WERI-Rb-1 (cell line): ENCODE measurements around the gene TSPAN13.

Experiments
- DNase-seq: peaks from one replicate; pipeline ENCODE4 v3.0.0-alpha.2; 2020
- H3K27ac ChIP-seq: fragments of 250-450 bp; sonication (Bioruptor Pico); 2 replicates; pipeline ENCODE4 v1.5.1; 2020; ENCODE audit warnings: mild to moderate bottlenecking, moderate library complexity
- H3K27me3 ChIP-seq: fragments of 250-450 bp; sonication (Bioruptor Pico); 2 replicates; pipeline ENCODE4 v1.5.1; 2021; ENCODE audit warnings: mild to moderate bottlenecking, low read depth, moderate library complexity; ENCODE audit not compliant: insufficient read depth, severe bottlenecking
- H3K36me3 ChIP-seq: fragments of 250-450 bp; sonication (Bioruptor Pico); 2 replicates; pipeline ENCODE4 v1.5.1; 2020; ENCODE audit warnings: mild to moderate bottlenecking, moderate library complexity
- H3K4me3 ChIP-seq: 2 replicates; pipeline ENCODE4 v1.5.1; 2011; ENCODE audit warnings: low read depth, mild to moderate bottlenecking, control low read depth, low read length
- H3K9me3 ChIP-seq: fragments of 250-450 bp; sonication (Bioruptor Pico); 2 replicates; pipeline ENCODE4 v1.5.1; 2021; ENCODE audit warnings: mild to moderate bottlenecking, moderate library complexity; ENCODE audit not compliant: severe bottlenecking
- TF ChIP-seq, protein P1 (sequence below): IDR thresholded peaks from 2 replicates; pipeline ENCODE4 v1.5.1; 2011; ENCODE audit warnings: low read depth, mild to moderate bottlenecking, control low read depth, inconsistent platforms, low read length

The TSPAN13 gene

DNA sequence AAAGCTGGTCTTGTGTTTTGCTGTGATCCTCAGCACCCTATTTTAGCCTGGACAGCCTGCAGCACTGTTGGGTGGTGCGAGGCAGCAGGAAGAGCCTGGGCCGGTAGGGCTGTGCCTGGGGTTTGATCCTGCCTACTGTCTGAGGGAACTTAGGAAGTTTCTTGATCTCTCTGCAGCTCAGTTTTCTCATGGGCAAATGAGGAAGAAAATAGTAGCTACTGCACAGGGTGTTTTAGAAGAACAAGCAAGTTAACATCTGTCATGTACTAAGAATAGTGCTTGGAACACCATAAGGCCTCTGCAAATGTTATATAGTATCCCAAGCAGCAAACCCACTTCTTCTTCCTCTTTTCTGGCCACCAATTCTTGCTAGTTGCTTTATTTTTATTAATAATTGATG is 63.3 kb downstream of the TSPAN13 start:
- no peak overlapping the region for H3K4me3 ChIP-seq
- H3K27ac ChIP-seq: no peak overlapping the region
- TF ChIP-seq, protein P1, sequence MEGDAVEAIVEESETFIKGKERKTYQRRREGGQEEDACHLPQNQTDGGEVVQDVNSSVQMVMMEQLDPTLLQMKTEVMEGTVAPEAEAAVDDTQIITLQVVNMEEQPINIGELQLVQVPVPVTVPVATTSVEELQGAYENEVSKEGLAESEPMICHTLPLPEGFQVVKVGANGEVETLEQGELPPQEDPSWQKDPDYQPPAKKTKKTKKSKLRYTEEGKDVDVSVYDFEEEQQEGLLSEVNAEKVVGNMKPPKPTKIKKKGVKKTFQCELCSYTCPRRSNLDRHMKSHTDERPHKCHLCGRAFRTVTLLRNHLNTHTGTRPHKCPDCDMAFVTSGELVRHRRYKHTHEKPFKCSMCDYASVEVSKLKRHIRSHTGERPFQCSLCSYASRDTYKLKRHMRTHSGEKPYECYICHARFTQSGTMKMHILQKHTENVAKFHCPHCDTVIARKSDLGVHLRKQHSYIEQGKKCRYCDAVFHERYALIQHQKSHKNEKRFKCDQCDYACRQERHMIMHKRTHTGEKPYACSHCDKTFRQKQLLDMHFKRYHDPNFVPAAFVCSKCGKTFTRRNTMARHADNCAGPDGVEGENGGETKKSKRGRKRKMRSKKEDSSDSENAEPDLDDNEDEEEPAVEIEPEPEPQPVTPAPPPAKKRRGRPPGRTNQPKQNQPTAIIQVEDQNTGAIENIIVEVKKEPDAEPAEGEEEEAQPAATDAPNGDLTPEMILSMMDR: no peak

DNA sequence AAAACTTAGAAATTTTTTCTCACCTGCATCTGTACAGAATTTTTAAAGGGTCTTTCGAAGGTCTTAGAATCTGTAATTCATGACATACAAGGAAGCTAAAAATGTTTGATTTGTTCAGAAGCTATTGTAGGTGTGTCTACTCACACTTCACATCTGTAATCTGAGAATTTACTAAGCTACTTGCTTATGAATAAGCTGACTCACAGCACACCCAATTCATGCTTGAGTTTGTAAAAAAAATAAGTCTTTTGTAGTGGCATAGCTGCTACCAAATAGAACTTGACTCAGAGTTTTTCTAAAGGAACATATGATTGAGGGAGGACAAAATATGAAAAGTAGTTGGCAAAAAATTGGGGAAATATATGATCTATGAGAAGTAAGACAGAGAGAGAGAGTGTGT is 64.0 kb downstream of the TSPAN13 start:
- Histone ChIP-seq H3K9me3 (no peaks in the 10 kb centered on the region), H3K36me3 (no peaks in the 10 kb centered on the region), H3K4me3 (no peak overlapping the region), H3K27me3 (no peaks in the 10 kb centered on the region), H3K27ac (no peak overlapping the region)
- DNase-seq: no peak
- TF ChIP-seq, protein P1: no peak

More for the DNA sequence above, 63.3 kb downstream of the TSPAN13 start:
- Histone ChIP-seq H3K9me3 (no peaks in the 10 kb centered on the region), H3K27me3 (no peaks in the 10 kb centered on the region), H3K36me3 (no peaks in the 10 kb centered on the region)
- DNase-seq: no peak

- H3K4me3 ChIP-seq: no peak overlapping the region
These were observed 65.2 kb downstream of the TSPAN13 start for GRCh38 chr7:16818732-16819131.

DNA sequence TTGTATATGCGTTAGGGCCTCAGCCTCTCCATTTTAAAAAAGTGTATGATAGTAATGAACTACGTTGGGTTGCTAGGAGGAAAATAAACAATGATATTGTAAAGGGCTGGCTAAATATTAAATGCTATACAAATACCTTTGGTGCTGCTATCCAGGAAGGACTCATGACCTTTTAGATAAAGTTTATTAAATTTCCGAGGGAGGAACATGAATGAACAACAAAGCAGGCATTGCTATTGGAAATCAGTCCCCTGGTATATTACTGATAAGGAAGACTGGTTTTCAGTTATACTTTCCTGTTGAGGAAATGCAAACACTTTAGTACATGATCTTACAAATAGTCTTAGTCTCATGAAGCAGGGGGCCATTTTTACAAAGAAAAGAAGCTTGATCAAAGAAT is 68.5 kb downstream of the TSPAN13 start:
- no peak for DNase-seq
- TF ChIP-seq, protein P1: no peak
- H3K4me3 ChIP-seq: no peak overlapping the region
- H3K27ac ChIP-seq: no peak overlapping the region
- H3K36me3 ChIP-seq: no peaks in the 10 kb centered on the region
- H3K27me3 ChIP-seq: no peaks in the 10 kb centered on the region
- H3K9me3 ChIP-seq: no peaks in the 10 kb centered on the region

More at GRCh38 chr7:16818732-16819131, 65.2 kb downstream of the TSPAN13 start:
- no peaks in the 10 kb centered on the region for H3K36me3 ChIP-seq
- TF ChIP-seq, protein P1: no peak
- H3K27me3 ChIP-seq: no peaks in the 10 kb centered on the region
- no peak for DNase-seq
- H3K9me3 ChIP-seq: no peaks in the 10 kb centered on the region
- no peak overlapping the region for H3K27ac ChIP-seq

DNA sequence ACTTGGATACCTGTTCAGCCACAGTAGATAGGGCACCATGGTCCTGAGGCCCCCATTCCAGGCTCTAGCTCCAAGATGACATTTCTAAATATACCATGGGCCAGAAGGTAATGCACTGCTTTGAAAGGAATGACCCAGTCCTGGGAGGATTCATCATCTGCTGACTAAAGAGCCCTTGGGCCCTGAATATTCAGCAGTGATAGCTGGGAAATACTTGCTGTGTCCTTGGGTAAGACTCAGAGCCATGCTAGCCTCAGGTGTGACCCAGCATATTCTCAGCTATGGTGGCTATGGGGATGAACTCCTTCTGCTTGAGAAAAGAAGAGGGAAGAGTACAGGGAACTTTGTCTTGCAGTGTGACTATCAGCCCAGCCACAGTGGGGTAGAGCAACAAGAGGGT is 72.5 kb downstream of the TSPAN13 start:
- H3K9me3 ChIP-seq: no peaks in the 10 kb centered on the region
- H3K27me3 ChIP-seq: no peaks in the 10 kb centered on the region
- TF ChIP-seq, protein P1: no peak
- no peak overlapping the region for H3K27ac ChIP-seq
- no peak overlapping the region for H3K4me3 ChIP-seq
- H3K36me3 ChIP-seq: no peaks in the 10 kb centered on the region
- no peak for DNase-seq

DNA sequence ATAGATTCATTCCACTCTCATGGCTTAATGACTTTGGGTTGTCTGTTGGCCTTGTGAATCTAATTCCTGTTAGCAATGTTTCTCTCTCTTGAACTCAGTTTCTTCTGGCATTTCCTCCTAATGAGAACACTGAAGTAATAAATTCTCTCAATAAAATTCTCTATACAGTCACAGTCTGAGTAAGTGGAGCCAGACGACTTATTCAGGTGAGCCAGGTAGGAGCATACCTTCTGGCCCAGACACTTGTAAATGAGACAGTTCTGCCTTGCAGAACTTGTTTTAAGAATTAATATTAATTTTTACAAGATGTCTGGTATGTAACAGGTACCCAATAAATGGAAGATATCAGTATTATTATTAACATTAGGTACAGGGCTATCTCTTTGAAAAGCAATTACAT is 79.8 kb downstream of the TSPAN13 start:
- Histone ChIP-seq H3K4me3 (no peak overlapping the region), H3K27me3 (no peaks in the 10 kb centered on the region), H3K27ac (no peak overlapping the region), H3K36me3 (no peaks in the 10 kb centered on the region), H3K9me3 (no peaks in the 10 kb centered on the region)
- TF ChIP-seq, protein P1: no peak
- no peak for DNase-seq
